ENCODE results near the gene PADI2. TPM values are rescaled to one million over a fixed set of nuclear protein-coding genes. Genes with fewer than 3 reads are reported as not detected.

PADI2 gene
- total and polyA plus RNA-seq, 2 of the 8 experiments (the other 6 are each of a cell fraction or from before 2014, with no cell fraction given) = 1.6 to 7.5 TPM

GRCh38 chr1:17056551-17056950 is 62.7 kb downstream of the PADI2 start (continued):
- TF ChIP-seq, protein P1, sequence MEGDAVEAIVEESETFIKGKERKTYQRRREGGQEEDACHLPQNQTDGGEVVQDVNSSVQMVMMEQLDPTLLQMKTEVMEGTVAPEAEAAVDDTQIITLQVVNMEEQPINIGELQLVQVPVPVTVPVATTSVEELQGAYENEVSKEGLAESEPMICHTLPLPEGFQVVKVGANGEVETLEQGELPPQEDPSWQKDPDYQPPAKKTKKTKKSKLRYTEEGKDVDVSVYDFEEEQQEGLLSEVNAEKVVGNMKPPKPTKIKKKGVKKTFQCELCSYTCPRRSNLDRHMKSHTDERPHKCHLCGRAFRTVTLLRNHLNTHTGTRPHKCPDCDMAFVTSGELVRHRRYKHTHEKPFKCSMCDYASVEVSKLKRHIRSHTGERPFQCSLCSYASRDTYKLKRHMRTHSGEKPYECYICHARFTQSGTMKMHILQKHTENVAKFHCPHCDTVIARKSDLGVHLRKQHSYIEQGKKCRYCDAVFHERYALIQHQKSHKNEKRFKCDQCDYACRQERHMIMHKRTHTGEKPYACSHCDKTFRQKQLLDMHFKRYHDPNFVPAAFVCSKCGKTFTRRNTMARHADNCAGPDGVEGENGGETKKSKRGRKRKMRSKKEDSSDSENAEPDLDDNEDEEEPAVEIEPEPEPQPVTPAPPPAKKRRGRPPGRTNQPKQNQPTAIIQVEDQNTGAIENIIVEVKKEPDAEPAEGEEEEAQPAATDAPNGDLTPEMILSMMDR (IDR thresholded peaks at IDR 0.05; ENCODE audit: control extremely low read depth in 1 of 3, insufficient read depth in 1 of 3, low read depth in 1 of 3, low read length in 3 of 3) = no peak
- TF ChIP-seq TEAD4 (IDR thresholded peaks at IDR 0.05; ENCODE audit: low read depth, low read length) = no peak
- TF ChIP-seq RBBP5 (IDR thresholded peaks at IDR 0.05; ENCODE audit: borderline replicate concordance, low read depth, low read length) = no peak
- TF ChIP-seq, protein P2, sequence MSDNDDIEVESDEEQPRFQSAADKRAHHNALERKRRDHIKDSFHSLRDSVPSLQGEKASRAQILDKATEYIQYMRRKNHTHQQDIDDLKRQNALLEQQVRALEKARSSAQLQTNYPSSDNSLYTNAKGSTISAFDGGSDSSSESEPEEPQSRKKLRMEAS (IDR thresholded peaks at IDR 0.05) = no peak
- no peak for TF ChIP-seq RFX5 (IDR thresholded peaks at IDR 0.05; ENCODE audit: borderline replicate concordance, low read depth, low read length)
